WI38 (cell line): Measurements from ENCODE around the gene COX7C.
A peak's percentile ranks its signal among the peaks of the same experiment; 100 is the strongest.
"Not testable (repeated sequence)": the region's sequence is repeated elsewhere in the genome, so short reads cannot be mapped to it uniquely, and the experiment has no call there.

ENCODE experiments used
- H3K4me3 ChIP-seq: 2 replicates; pipeline ENCODE4 v1.5.1; 2011; ENCODE audit warnings: low read depth, mild to moderate bottlenecking, control low read depth, low read length
- CTCF ChIP-seq: IDR thresholded peaks from 2 replicates; pipeline ENCODE4 v1.5.1; 2012; ENCODE audit warnings: low read depth, mild to moderate bottlenecking, control low read depth, low read length

The COX7C gene

GRCh38 chr5:86617756-86618576 lies at the start of gene COX7C:
TSS of gene COX7C (plus strand) at chr5:86617941. CDS start at chr5:86618056, 115 bp downstream.
- no peak for TF ChIP-seq CTCF
- H3K4me3 ChIP-seq: peak within 1 kb of the TSS; percentile 99

- 0 out of 2 replicates have a peak overlapping the region, but pooled peaks have one; percentile 8 for H3K4me3 ChIP-seq
These were observed 48.0 kb upstream of the COX7C start for GRCh38 chr5:86569522-86570426.

GRCh38 chr5:86570427-86571083 lies 47.2 kb upstream of the COX7C start:
- TF ChIP-seq CTCF: no peak

GRCh38 chr5:86571109-86571508 lies 46.6 kb upstream of the COX7C start:
- H3K4me3 ChIP-seq: not testable (repeated sequence)

More at GRCh38 chr5:86570427-86571083, 47.2 kb upstream of the COX7C start:
- 0 out of 2 replicates have a peak overlapping the region, but pooled peaks have one; percentile 8 for H3K4me3 ChIP-seq

- TF ChIP-seq CTCF: no peak
- H3K4me3 ChIP-seq: no peak overlapping the region
These were observed 44.8 kb upstream of the COX7C start for GRCh38 chr5:86572825-86573517.

GRCh38 chr5:86579502-86579901 lies 38.2 kb upstream of the COX7C start:
- no peak for TF ChIP-seq CTCF
- no peak overlapping the region for H3K4me3 ChIP-seq

GRCh38 chr5:86596476-86596875 lies 21.3 kb upstream of the COX7C start:
- TF ChIP-seq CTCF: no peak
- H3K4me3 ChIP-seq: no peak overlapping the region
